Measurements from ENCODE around the gene DOCK7.
"Not testable (repeated sequence)": the region's sequence is repeated elsewhere in the genome, so short reads cannot be mapped to it uniquely, and the experiment has no call there.

Gene DOCK7

GRCh38 chr1:62608905-62609304 lies 79.3 kb downstream of the DOCK7 start:
- DNase-seq: no peak

- no peak for DNase-seq
Measured at GRCh38 chr1:62601457-62601856, 86.7 kb downstream of the DOCK7 start.

- no peak for DNase-seq
Measured at GRCh38 chr1:62599044-62599443, 89.1 kb downstream of the DOCK7 start.

GRCh38 chr1:62597281-62597680 lies 90.9 kb downstream of the DOCK7 start, which contains the start of gene ANGPTL3:
Gene ANGPTL3 (plus strand): TSS chr1:62597520. CDS start chr1:62597567, 47 bp downstream.
- no peak for DNase-seq

GRCh38 chr1:62595647-62596046 lies 92.5 kb downstream of the DOCK7 start:
- DNase-seq: no peak

- DNase-seq: no peak
Measured at GRCh38 chr1:62593825-62594394, 94.3 kb downstream of the DOCK7 start.

- DNase-seq: no peak
Measured at GRCh38 chr1:62590970-62591368, 97.2 kb downstream of the DOCK7 start.

GRCh38 chr1:62590255-62590969 lies 97.8 kb downstream of the DOCK7 start:
- no peak for DNase-seq

- DNase-seq: no peak
Measured at GRCh38 chr1:62589321-62589720, 98.9 kb downstream of the DOCK7 start.

GRCh38 chr1:62588000-62588399 lies 100.2 kb downstream of the DOCK7 start:
- DNase-seq: no peak

- DNase-seq: no peak
Measured at GRCh38 chr1:62585469-62586155, 102.6 kb downstream of the DOCK7 start.

- DNase-seq: no peak
Measured at GRCh38 chr1:62573675-62574074, 114.5 kb downstream of the DOCK7 start.

- no peak for DNase-seq
Measured at GRCh38 chr1:62572476-62572875, 115.7 kb downstream of the DOCK7 start.

- not testable (repeated sequence) for DNase-seq
Measured at GRCh38 chr1:62571517-62571916, 116.7 kb downstream of the DOCK7 start.

GRCh38 chr1:62567926-62568325 lies 120.3 kb downstream of the DOCK7 start:
- DNase-seq: not testable (repeated sequence)

GRCh38 chr1:62567182-62567581 lies 121.0 kb downstream of the DOCK7 start:
- not testable (repeated sequence) for DNase-seq

- DNase-seq: no peak
Measured at GRCh38 chr1:62561306-62561705, 126.9 kb downstream of the DOCK7 start.

GRCh38 chr1:62544570-62544969 lies 143.6 kb downstream of the DOCK7 start:
- no peak for DNase-seq

- no peak for DNase-seq
Measured at GRCh38 chr1:62541048-62541447, 147.1 kb downstream of the DOCK7 start.

GRCh38 chr1:62539028-62539447 lies 149.1 kb downstream of the DOCK7 start:
- DNase-seq: no peak

GRCh38 chr1:62536865-62537264 lies 151.3 kb downstream of the DOCK7 start:
- no peak for DNase-seq

GRCh38 chr1:62530516-62531154 lies 157.6 kb downstream of the DOCK7 start:
- no peak for DNase-seq

- DNase-seq: no peak
Measured at GRCh38 chr1:62529227-62529626, 159.0 kb downstream of the DOCK7 start.

GRCh38 chr1:62528015-62528414 lies 160.2 kb downstream of the DOCK7 start:
- no peak for DNase-seq
